Testis (tissue), 3 donors: Measurements from ENCODE around the gene DMD. TPM values are rescaled to one million over a fixed set of nuclear protein-coding genes. Genes with fewer than 3 reads are reported as not detected.

Experiments used
- DNase-seq: peaks from one replicate; pipeline ENCODE4 v3.0.0-alpha.2; 2019
- H3K27ac ChIP-seq, 2 donors: fragments of 200-600 bp; sonication (generic); one replicate each; pipeline ENCODE4 v1.5.1; 2019
- H3K27me3 ChIP-seq: fragments of 200-600 bp; sonication (generic); one replicate; pipeline ENCODE4 v1.5.1; 2019
- H3K36me3 ChIP-seq: fragments of 200-600 bp; sonication (generic); one replicate; pipeline ENCODE4 v1.5.1; 2017; ENCODE audit warnings: low read depth; ENCODE audit errors: missing control alignments
- H3K4me1 ChIP-seq: fragments of 200-600 bp; sonication (generic); one replicate; pipeline ENCODE4 v1.5.1; 2019
- H3K4me3 ChIP-seq, 2 donors: fragments of 200-600 bp; sonication (generic); one replicate each; pipeline ENCODE4 v1.5.1; 2017 to 2019
- H3K9me3 ChIP-seq: fragments of 200-600 bp; sonication (generic); one replicate; pipeline ENCODE4 v1.5.1; 2017
- CTCF ChIP-seq, 3 experiments: fragments of 450-650 bp in 2 of 3; fragments of 200-600 bp in 1 of 3; sonication (generic) in 1 of 3; IDR thresholded peaks; one replicate each; pipeline ENCODE4 v1.5.1; 2016 to 2019; ENCODE audit warnings: antibody characterized with exemption in 3 of 3, mild to moderate bottlenecking in 2 of 3, moderate library complexity in 1 of 3
- POLR2A ChIP-seq: fragments of 450-650 bp; IDR thresholded peaks from one replicate; pipeline ENCODE4 v1.6.1; 2017; ENCODE audit warnings: antibody characterized with exemption, mild to moderate bottlenecking, moderate library complexity
- WGBS, 2 donors: methylation state at CpG; one replicate each; pipeline ENCODE4 v1.1.5; 2018; 5-methylcytosine and 5-hydroxymethylcytosine counted together
- intact Hi-C: fragments of 100-400 bp; cut with DNase I; formaldehyde crosslinking; loops from one replicate; pipeline ENCODE4 v1.15.1; 2023; ENCODE audit warnings: low total_unique reads
- microRNA-seq, 2 donors: library from miRNA; unstranded; fragments of <30 nt; microRNA quantifications; one replicate each; pipeline ENCODE4, GENCODE V29; 2016; ENCODE audit warnings: borderline number of aligned reads in 2 of 2, borderline replicate concordance in 1 of 2
- polyA plus RNA-seq: library from polyadenylated mRNA; stranded (reverse); fragments of 350-450 nt; fragmentation: Illumina TruSeq; extraction: RNeasy Lipid Tissue Mini Kit (QIAGEN cat#74804); gene quantifications from one replicate; pipeline ENCODE4 v1.2.3, GENCODE V29; 2014; ENCODE audit warnings: low read depth, low replicate concordance; ENCODE audit not compliant: insufficient read depth
- small RNA-seq, 2 donors: library from RNA; depleted of rRNA; stranded (forward); fragments of <200 nt; gene quantifications; one replicate each; pipeline ENCODE3, GENCODE V24; 2016
- total RNA-seq, 2 donors: library from RNA; depleted of rRNA; stranded (reverse); fragments of >200 nt; gene quantifications; one replicate each; pipeline ENCODE4 v1.2.3, GENCODE V29; 2016

The DMD gene
- total and polyA plus RNA-seq, 3 donors from 2014 or later = 11.3 to 34.1 (median 24.2) TPM

- no peaks in the 10 kb centered on the region for H3K27me3 ChIP-seq
- H3K4me3 ChIP-seq = no peak overlapping the region
- no peak for DNase-seq
- no peaks in the 10 kb centered on the region for H3K36me3 ChIP-seq
- no peak overlapping the region for H3K27ac ChIP-seq
- TF ChIP-seq POLR2A (no peak), CTCF (IDR thresholded peaks at IDR 0.05) (no peak)
- H3K4me1 ChIP-seq = no peaks in the 10 kb centered on the region
- intact Hi-C loops = no loop called here
- H3K9me3 ChIP-seq = no peaks in the 10 kb centered on the region
- WGBS, 2 donors = 91 to 96% methylated on average over 2 of the region's 2 CpGs
These were observed 2136.8 kb downstream of the DMD start for GRCh38 chrX:31074522-31074921.

- WGBS, 2 donors = 57 to 77% methylated on average over 24 to 33 of the region's 33 CpGs
- Histone ChIP-seq H3K27ac (no peak within 1 kb of the TSS), H3K4me1 (no peaks in the 10 kb centered on the region), H3K9me3 (no peaks in the 10 kb centered on the region), H3K27me3 (no peaks in the 10 kb centered on the region), H3K36me3 (no peaks in the 10 kb centered on the region), H3K4me3 (peak within 1 kb of the TSS; percentile 23 to 24)
- intact Hi-C loops = no loop called here
- no peak for TF ChIP-seq POLR2A
- TF ChIP-seq CTCF (IDR thresholded peaks at IDR 0.05) = no peak
- peak; percentile 14 for DNase-seq
These were observed 2139.6 kb downstream of the DMD start, which contains the start of gene FTHL17 for GRCh38 chrX:31071725-31072124. Gene FTHL17 (minus strand): TSS chrX:31072041. CDS start chrX:31071953, 88 bp downstream.

DNA sequence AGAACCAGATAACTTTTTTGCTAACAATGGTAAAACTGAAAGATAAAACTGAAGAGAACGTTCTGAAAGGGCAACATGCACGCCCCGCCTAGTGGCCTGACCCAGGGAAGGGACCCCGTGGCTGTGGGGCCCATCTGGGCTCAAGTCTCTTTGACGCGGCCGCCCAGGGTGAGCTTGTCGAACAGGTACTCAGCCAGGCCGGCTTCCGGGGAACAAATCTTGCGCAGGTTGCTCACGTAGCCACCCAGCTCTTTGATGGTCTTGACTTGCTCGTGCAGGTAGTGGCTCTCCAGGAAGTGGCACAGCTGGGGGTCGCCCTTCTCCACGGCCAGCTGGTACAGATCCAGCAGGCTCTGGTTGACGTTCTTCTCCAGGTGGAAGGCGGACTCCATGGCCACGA lies 2140.1 kb downstream of the DMD start:
- Histone ChIP-seq H3K9me3 (no peaks in the 10 kb centered on the region), H3K4me3 (peak overlapping the region in 1 of 2 donors; percentile 23), H3K27ac (no peak overlapping the region), H3K4me1 (no peaks in the 10 kb centered on the region), H3K27me3 (no peaks in the 10 kb centered on the region), H3K36me3 (no peaks in the 10 kb centered on the region)
- no peak for TF ChIP-seq POLR2A
- TF ChIP-seq CTCF (IDR thresholded peaks at IDR 0.05) = no peak
- peak; percentile 12 for DNase-seq
- intact Hi-C loops = no loop called here
- whole genome bisulfite sequencing, 2 donors = 50 to 74% methylated on average over 10 to 18 of the region's 18 CpGs

DNA sequence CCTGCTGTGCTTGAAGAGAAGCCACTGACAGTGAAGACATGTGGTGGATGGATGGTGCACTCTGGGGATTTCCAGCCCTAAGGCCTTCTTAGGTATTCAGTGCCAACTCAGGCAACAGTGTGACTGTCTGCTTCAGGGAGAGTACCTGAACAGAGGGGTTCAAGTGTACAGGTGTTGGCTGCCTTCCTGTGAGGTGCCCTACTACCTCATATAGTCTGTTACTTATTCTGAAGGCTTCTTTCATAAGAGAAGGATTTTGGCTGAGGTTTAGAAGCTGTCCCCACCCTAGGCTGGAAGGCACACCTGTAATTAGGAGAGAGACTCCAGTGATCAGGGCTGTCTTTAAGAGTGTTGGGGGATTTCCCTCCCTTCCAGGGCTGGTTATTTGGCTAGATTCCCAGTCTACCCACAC lies 2141.3 kb downstream of the DMD start:
- Histone ChIP-seq H3K27me3 (no peaks in the 10 kb centered on the region), H3K4me1 (no peaks in the 10 kb centered on the region), H3K9me3 (no peaks in the 10 kb centered on the region), H3K27ac (no peak overlapping the region), H3K36me3 (no peaks in the 10 kb centered on the region), H3K4me3 (no peak overlapping the region)
- intact Hi-C loops = no loop called here
- TF ChIP-seq CTCF (IDR thresholded peaks at IDR 0.05) = no peak
- TF ChIP-seq POLR2A = no peak
- no peak for DNase-seq

Small RNA genes lying within 50 kb of the gene (microRNA-seq; reads per million reads assigned to microRNA genes)
- gene MIR3915 (0 reads per million in 2 donors), gene MIR548F5 (0 reads per million in 2 donors)

Small RNA genes lying within 50 kb of the gene (small RNA-seq; reads per million reads assigned to genes)
- 0 reads per million in 2 donors for gene MIR3915
- gene MIR548F5 = 0 reads per million in 2 donors
- gene RNA5SP501 = 0 reads per million in 2 donors
- 0 reads per million in 2 donors for gene RNU6-894P
